SJSA1 (cell line): Measurements from ENCODE around the gene AATF. TPM values are rescaled to one million over a fixed set of nuclear protein-coding genes. Genes with fewer than 3 reads are reported as not detected.

Experiments
- DNase-seq, 2 experiments: peaks; one replicate each; pipeline ENCODE4 v3.0.0-alpha.2; 2015 to 2020; ENCODE audit warnings: low spot score in 2 of 2, low read depth in 1 of 2
- H3K27ac ChIP-seq: fragments of 250-450 bp; sonication (Bioruptor Pico); 2 replicates; pipeline ENCODE4 v1.5.1; 2020; ENCODE audit warnings: mild to moderate bottlenecking, moderate library complexity
- H3K27me3 ChIP-seq: fragments of 250-450 bp; sonication (Bioruptor Pico); replicated peaks from 2 replicates; pipeline ENCODE4 v1.5.1; 2020; ENCODE audit warnings: mild to moderate bottlenecking, moderate library complexity
- H3K36me3 ChIP-seq: fragments of 250-450 bp; sonication (Bioruptor Pico); 2 replicates; pipeline ENCODE4 v1.5.1; 2020; ENCODE audit warnings: mild to moderate bottlenecking
- H3K4me1 ChIP-seq: fragments of 250-450 bp; sonication (Bioruptor Pico); replicated peaks from 2 replicates; pipeline ENCODE4 v1.6.1; 2021; ENCODE audit warnings: mild to moderate bottlenecking
- H3K4me3 ChIP-seq: fragments of 250-450 bp; sonication (Bioruptor Pico); 2 replicates; pipeline ENCODE4 v1.5.1; 2020; ENCODE audit warnings: mild to moderate bottlenecking
- H3K9me3 ChIP-seq: fragments of 250-450 bp; sonication (Bioruptor Pico); replicated peaks from 2 replicates; pipeline ENCODE4 v1.5.1; 2020; ENCODE audit warnings: mild to moderate bottlenecking
- total RNA-seq: library from RNA; depleted of rRNA; stranded (reverse); fragments of >200 nt; shearing (Covaris generic); gene quantifications from 2 replicates; pipeline ENCODE4 v1.2.3, GENCODE V29; 2014

The AATF gene
- total RNA-seq, 1 experiment from 2014 or later = 52.2 TPM

DNA sequence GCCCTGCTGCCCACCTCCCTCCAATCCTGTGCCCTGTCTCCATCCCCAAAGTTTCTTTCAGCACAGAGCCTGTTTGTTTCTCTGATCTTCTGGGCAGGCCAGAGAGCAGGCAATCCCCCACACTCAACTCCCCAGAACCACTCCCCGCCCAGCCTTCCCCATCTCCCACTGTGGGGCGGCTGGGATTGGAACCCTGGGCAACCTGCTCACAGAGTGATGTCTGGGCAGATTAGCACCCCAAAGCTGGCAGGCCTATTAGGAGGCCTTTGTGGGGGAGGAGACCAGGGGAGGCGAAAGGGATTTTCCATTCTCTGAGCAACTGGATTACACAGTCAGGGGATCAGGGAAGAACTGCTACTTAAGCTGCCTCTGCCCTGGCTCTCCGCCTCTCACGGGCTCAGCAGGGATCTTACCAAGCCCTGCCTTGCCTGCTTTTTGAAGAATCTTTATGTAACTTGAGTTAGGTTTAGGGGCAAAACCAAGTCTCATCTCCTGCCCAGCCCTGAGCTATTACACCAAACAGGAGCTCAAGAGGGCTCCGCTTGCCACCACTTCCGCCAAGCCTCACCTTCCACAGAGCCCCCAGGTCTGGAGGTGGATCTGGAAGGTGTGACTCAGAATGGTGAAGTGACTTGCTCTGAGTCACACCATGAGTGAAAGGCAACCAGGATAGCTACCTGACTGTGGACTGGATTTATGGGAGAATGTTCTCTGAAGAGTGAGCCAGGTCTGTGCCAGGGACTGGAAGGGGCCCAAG lies 27.5 kb upstream of the AATF start:
- no peak overlapping the region for H3K4me3 ChIP-seq
- peaks cover 7% of the 10 kb centered on the region; the same call in 1 of the 2 replicates for H3K4me1 ChIP-seq
- H3K36me3 ChIP-seq = no peaks in the 10 kb centered on the region
- no peak overlapping the region for H3K27ac ChIP-seq
- H3K27me3 ChIP-seq = 0 out of 2 replicates have a peak, but pooled peaks cover 2% of the 10 kb centered on the region
- H3K9me3 ChIP-seq = no peaks in the 10 kb centered on the region
- DNase-seq = no peak

DNA sequence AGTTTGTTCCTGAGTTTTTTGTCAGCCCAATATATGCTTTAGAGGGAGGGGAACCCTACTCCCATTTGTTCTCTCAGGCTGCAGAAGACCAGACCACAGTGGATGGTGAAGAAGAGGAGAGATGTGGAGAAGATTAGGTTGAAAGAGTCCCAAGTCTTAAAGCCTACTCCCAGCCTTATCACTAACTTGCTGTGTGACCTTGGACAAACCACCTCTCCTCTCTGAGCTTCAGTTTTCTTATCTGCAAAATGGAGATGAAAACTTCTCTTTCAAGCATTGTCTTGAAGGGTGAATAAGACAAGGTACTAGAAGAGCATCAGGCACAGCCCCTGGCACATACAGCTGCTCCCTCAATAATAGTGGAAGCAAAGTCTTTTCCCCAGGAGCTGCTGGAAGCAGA lies 26.6 kb upstream of the AATF start:
- Histone ChIP-seq H3K4me3 (no peak overlapping the region), H3K4me1 (peaks cover 7% of the 10 kb centered on the region; the same call in 1 of the 2 replicates), H3K27me3 (0 out of 2 replicates have a peak, but pooled peaks cover 3% of the 10 kb centered on the region)

DNA sequence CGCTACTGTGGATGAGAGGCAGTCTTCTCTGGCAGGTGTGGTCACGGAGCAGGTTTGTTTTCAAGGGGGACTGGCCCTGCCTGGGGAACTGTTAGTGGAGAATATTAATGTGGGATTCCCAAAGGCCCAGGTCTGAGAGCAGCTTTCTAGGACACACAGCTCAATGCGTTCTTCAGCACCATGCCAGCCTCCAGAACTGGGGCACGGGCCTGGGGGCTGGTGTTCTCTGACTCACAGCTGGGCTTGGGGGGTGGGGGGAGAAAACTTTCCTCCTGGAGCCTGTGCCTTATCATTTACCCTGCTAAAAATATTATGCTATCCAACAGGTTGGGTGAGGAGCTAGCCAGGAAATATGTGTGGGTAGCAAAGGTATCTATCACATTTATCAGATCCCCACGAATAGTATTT lies 24.9 kb upstream of the AATF start:
- H3K36me3 ChIP-seq = no peaks in the 10 kb centered on the region
- no peaks in the 10 kb centered on the region for H3K9me3 ChIP-seq
- peaks cover 7% of the 10 kb centered on the region; the same call in 1 of the 2 replicates for H3K4me1 ChIP-seq
- H3K4me3 ChIP-seq = no peak overlapping the region
- no peak overlapping the region for H3K27ac ChIP-seq
- 0 out of 2 replicates have a peak, but pooled peaks cover 3% of the 10 kb centered on the region for H3K27me3 ChIP-seq
- DNase-seq = no peak

More for the DNA sequence above, 26.6 kb upstream of the AATF start:
- no peak for DNase-seq
- H3K27ac ChIP-seq = no peak overlapping the region
- H3K36me3 ChIP-seq = no peaks in the 10 kb centered on the region
- no peaks in the 10 kb centered on the region for H3K9me3 ChIP-seq

DNA sequence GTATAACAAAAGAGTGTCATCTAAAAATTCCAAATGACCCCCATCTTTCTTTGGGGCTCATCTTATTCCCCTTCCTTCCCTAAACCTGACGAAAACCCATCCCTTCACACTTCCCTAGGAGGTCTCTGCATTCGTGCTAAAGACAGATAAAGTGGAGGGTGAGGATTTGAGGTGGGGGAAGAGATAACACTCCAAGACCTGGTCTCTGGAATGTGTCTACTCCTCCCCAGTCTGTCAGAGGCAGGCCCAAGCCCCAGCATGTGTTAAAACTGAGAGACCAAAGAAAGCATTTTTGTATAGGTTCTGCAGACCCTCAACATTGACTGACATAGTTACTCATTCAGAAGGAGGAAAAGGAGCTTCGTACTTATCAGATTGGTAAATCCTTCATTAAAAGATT lies 22.5 kb upstream of the AATF start:
- Histone ChIP-seq H3K4me1 (no peaks in the 10 kb centered on the region), H3K27me3 (peaks cover 26% of the 10 kb centered on the region), H3K36me3 (no peaks in the 10 kb centered on the region), H3K4me3 (no peak overlapping the region), H3K9me3 (no peaks in the 10 kb centered on the region), H3K27ac (no peak overlapping the region)
- no peak for DNase-seq

DNA sequence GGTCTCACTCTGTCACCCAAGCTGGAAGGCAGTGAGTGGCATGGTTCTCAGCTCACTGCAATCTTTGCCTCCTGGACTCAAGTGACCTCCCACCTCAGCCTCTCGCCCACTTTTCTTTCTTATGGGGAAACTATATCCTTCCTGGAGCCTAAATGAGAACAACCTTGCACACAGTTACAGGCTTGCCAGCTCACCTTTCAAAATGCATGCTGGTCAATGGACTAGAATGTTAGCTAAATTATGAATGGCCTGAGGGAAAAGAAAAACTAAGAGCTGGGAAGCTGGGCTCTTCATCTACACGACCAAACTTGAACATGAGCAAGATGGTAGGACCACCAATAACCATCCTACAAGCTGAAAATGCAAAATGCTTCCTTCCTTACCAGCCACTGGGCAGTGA lies 22.1 kb upstream of the AATF start:
- Histone ChIP-seq H3K27me3 (peaks cover 31% of the 10 kb centered on the region), H3K9me3 (no peaks in the 10 kb centered on the region), H3K4me1 (peaks cover under 1% of the 10 kb centered on the region; the same call in 1 of the 2 replicates), H3K27ac (no peak overlapping the region), H3K36me3 (no peaks in the 10 kb centered on the region), H3K4me3 (no peak overlapping the region)
- DNase-seq = no peak

DNA sequence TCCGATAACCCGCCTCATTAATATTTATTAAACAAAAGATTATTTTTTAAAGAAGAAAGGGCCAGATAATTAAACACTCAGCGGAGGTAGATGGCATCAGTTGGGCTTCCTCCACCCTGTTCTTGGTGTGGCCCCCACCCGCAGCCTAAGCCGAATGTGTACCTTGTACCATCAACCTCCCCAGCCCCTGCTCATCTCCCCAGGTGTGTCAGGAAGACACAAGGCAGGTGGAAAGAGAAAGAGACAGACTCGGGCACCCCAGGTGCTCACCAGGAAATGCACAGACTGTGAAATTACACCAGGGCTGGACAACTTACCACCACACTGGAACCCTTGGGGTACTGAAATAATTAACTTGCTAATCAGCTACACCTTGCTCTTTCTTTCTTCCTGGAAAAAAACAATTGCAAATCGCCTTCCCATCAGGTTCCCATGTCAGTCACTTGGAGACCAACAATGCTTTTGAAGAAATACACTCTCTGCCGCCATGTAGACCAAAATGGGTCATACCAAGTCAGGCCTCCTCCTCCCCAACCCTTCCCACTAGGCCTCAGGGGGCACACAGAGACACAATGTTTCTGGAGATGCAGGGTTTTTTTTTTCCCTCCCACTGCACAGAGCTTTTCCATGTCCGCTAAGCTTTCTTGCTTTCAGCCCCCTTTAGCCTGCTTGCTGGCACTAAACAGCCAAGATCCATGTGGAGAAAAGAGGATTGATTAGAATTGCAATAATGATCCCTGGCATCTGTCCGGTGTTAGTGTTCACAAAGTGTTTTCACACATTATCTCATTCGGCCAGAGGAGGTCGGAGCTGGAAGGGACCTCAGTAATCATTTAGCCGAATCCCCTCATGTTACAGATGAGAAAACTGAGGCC lies 20.0 kb upstream of the AATF start:
- H3K27ac ChIP-seq = no peak overlapping the region
- no peaks in the 10 kb centered on the region for H3K9me3 ChIP-seq
- H3K27me3 ChIP-seq = peaks cover 49% of the 10 kb centered on the region
- DNase-seq = no peak
- peaks cover 6% of the 10 kb centered on the region for H3K4me1 ChIP-seq
- H3K36me3 ChIP-seq = no peaks in the 10 kb centered on the region
- H3K4me3 ChIP-seq = no peak overlapping the region

DNA sequence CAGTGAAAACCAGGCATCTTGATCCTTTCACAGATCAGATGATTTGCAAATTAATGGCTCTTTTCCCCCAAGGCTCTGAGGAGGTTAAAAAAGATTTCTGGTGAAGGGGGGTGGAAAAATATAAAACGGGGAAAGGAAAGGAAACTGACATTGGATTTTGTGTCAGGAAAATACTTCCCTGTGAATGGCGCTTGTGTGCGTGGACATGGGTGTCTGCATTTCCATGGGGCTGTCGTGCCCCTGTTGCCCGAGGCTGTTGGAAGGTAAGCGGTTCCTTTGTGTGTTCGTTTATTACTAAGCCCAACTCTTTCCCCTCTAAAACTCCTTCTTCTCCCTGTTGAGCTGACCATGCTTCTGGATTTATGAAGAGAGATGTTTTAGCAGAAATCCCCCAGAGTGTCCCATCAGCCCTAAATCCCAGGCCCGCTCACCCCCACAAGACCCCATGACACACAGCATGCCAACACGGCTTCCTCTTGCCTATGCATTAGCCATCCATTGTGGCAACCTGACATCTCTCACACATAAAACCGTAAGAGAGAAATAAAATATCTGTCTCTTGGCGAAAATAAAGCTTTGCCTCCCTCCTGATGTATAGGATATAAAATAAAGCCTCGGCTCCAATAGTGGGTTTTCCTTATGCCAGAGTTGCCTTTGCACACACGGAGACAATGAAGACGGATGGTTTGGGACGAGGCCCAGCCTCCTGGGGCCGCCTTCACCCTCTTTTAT lies 18.7 kb upstream of the AATF start:
- H3K4me1 ChIP-seq = peaks cover 15% of the 10 kb centered on the region
- DNase-seq = no peak
- H3K36me3 ChIP-seq = no peaks in the 10 kb centered on the region
- no peak overlapping the region for H3K27ac ChIP-seq
- H3K4me3 ChIP-seq = no peak overlapping the region
- peaks cover 62% of the 10 kb centered on the region for H3K27me3 ChIP-seq
- peaks cover 4% of the 10 kb centered on the region; the same call in 1 of the 2 replicates for H3K9me3 ChIP-seq

DNA sequence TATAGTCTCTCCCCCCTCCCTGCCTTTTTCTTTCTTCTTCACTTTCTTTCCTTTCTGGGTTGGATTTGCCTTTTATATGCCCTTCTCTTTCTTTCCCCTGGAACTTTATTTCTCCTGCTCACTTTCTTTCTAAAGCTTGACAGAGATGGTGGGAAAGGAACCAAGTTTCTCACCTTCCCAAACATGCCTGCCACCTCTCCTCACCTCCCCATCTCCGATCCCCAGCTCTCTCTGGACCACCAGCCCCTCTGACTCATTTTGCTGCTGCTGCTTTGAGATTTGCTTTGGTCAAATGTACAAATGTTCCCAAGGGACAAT lies 18.2 kb upstream of the AATF start:
- no peaks in the 10 kb centered on the region for H3K36me3 ChIP-seq
- no peak overlapping the region for H3K4me3 ChIP-seq
- H3K4me1 ChIP-seq = peaks cover 21% of the 10 kb centered on the region
- DNase-seq = no peak
- H3K27ac ChIP-seq = no peak overlapping the region
- H3K27me3 ChIP-seq = peaks cover 67% of the 10 kb centered on the region
- H3K9me3 ChIP-seq = peaks cover 4% of the 10 kb centered on the region; the same call in 1 of the 2 replicates

DNA sequence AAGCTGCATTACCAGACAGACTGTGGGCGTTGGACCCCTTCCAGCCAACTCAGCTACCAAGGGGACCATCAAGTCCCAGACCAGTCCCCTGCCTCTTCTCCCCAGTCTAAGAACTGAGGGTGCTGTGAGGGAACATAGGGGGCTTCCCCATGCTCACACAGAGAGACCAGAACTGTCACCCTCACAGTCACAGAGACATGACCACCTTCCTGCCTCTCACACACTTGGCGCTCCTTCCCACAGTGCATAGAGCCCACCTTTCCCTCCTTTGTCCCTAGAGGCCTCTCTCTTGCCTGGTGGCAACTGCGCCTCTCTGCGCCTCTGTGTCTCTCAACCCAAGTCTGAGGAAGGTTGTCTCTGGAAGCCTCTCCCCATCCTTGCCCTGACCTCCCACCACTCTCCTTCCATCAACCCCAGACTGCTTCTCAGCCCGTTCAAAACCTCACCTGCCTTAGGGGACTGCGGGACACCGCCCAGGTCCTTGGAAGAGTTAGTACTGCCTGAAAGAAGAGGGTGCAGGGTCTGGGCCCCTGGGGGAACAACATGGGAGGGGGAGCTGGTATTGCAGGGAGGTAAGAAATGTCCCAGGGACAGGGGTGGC lies 17.6 kb upstream of the AATF start:
- DNase-seq = no peak

DNA sequence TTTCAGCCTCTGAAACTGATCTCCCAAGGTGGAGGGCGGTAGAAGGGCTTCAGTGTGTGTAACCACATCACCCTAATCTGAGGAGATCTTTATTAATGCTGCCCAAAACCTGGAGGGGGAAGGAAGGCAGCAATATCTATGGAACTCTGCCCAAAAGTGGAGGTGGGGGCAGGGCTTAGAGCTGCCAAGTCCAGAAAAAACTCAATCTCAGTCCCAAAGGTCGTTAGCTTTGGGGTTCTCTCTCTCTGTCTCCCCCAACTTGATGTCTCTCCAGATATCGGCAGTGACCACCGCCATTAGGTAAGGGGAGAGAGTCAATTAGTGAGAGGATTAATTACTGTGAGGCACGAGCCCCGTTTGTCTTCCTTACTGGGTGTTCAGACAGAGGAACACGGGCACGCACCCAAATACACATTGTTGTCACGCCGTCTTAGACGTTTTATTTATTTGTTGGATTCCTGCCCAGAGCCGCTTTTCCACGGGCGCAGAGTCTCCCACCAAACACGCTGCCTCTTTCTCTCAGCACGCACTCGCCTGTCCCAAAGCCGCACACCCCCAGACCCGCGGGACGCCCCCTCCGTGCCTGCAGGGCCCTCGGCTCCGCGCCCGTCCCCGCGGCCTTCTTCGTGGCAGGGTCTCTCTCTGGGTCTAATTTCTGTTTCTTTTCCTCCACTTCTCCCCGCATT lies 16.9 kb upstream of the AATF start:
- no peaks in the 10 kb centered on the region for H3K36me3 ChIP-seq
- DNase-seq = no peak
- peaks cover 77% of the 10 kb centered on the region for H3K27me3 ChIP-seq
- H3K4me3 ChIP-seq = no peak overlapping the region
- peaks cover 4% of the 10 kb centered on the region; the same call in 1 of the 2 replicates for H3K9me3 ChIP-seq
- no peak overlapping the region for H3K27ac ChIP-seq
- peaks cover 34% of the 10 kb centered on the region for H3K4me1 ChIP-seq

More for the DNA sequence above, 17.6 kb upstream of the AATF start:
- H3K9me3 ChIP-seq = peaks cover 4% of the 10 kb centered on the region; the same call in 1 of the 2 replicates
- peaks cover 73% of the 10 kb centered on the region for H3K27me3 ChIP-seq
- no peak overlapping the region for H3K4me3 ChIP-seq
- no peak overlapping the region for H3K27ac ChIP-seq
- H3K4me1 ChIP-seq = peaks cover 27% of the 10 kb centered on the region
- no peaks in the 10 kb centered on the region for H3K36me3 ChIP-seq

DNA sequence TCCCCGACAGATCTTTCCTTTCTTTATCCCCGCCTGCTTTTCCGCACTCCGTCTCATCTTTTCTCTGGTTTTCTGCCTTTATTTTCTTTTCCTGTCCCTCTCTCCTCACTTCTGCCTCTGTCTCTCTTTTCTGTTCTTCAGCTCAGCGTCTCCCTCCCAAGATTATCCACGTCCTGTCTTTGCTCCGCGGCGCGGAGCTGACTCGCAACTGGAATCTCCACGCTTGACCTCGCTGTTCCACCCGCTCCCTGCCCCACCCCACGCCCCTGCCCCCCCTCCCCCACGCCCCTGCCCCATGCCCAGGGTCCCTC lies 16.4 kb upstream of the AATF start:
- Histone ChIP-seq H3K4me3 (no peak overlapping the region), H3K36me3 (no peaks in the 10 kb centered on the region), H3K9me3 (peaks cover 4% of the 10 kb centered on the region; the same call in 1 of the 2 replicates), H3K27me3 (peaks cover 82% of the 10 kb centered on the region), H3K27ac (no peak overlapping the region), H3K4me1 (peaks cover 39% of the 10 kb centered on the region)
- DNase-seq = no peak

DNA sequence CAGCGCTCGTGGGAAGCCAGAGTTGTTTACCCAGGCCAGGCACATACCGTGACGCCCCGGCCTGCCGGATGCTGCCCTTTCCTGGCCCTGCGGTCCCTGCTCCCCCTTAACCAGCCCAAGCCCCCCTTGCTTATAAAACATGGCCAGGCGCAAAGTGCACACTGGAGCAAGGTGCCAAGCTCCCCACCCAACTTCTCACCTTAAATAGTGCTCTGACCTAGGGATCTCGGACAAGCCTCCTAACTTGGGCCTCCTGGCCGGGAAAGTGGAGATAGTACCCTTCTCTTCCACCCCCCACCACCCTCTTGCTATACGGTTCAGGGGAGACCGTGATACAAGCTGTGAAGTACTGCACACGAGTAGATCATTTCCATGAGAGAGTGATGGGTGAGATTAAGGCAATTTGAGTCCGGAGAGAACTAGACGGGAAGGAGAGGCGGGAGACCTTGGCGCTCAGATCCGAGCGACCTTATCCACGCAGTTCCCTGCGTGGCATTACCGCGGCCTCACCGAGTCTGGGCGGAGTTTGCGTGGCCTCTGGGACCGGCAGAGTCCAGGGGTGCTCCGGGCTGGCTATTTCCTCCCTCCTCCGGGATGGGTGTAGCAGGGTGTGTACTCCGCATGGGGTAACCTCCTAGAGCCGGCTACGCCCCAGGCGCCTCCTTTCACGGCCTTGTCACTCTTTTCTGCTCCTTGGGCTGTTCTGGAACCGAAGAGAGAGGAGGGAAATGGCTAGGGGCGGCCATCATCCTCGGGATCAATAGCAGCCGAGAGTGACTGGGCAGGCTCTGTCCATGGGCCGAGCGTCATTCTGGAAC lies 15.9 kb upstream of the AATF start:
- Histone ChIP-seq H3K4me1 (peaks cover 40% of the 10 kb centered on the region), H3K9me3 (peaks cover 4% of the 10 kb centered on the region; the same call in 1 of the 2 replicates), H3K4me3 (no peak overlapping the region), H3K27me3 (peaks cover 88% of the 10 kb centered on the region), H3K36me3 (no peaks in the 10 kb centered on the region), H3K27ac (no peak overlapping the region)
- DNase-seq = no peak
